Measurements from ENCODE around the gene ST8SIA1. TPM values are rescaled to one million over a fixed set of nuclear protein-coding genes. Genes with fewer than 3 reads are reported as not detected.

The ST8SIA1 gene
- total and polyA plus RNA-seq, 2 of the 8 experiments (the other 6 are each of a cell fraction or from before 2014, with no cell fraction given), result 1.9 to 4.4 TPM

DNA sequence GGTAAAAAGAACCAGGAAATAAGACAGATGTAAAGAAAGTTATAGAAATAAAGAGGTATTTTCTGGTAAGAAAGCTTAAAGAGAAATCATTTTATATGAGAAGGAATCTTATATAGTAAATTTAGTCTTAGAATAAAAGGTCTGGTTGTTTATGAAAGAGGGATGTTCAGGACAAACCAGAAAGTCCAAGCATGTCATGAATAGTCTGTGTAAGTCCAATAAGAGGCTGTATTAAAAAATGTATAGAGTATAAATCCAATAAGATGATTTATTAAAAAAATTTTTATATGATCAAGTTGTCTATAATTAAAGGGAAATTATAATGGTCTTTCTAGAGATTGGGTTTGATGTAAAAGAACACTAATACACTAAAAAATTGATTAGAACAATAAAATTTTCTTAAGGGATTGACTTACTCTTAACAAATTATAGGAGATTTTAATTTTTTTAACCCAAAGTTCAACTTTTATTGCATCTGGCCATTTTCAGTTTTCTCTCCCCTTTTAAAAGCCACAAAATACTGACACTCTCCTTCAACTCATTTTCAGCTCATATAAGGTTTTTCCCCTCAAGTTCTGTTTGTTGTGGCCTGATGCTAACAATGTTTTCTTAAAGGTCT lies 35.1 kb downstream of the ST8SIA1 start (continued):
- TF ChIP-seq, protein P1, sequence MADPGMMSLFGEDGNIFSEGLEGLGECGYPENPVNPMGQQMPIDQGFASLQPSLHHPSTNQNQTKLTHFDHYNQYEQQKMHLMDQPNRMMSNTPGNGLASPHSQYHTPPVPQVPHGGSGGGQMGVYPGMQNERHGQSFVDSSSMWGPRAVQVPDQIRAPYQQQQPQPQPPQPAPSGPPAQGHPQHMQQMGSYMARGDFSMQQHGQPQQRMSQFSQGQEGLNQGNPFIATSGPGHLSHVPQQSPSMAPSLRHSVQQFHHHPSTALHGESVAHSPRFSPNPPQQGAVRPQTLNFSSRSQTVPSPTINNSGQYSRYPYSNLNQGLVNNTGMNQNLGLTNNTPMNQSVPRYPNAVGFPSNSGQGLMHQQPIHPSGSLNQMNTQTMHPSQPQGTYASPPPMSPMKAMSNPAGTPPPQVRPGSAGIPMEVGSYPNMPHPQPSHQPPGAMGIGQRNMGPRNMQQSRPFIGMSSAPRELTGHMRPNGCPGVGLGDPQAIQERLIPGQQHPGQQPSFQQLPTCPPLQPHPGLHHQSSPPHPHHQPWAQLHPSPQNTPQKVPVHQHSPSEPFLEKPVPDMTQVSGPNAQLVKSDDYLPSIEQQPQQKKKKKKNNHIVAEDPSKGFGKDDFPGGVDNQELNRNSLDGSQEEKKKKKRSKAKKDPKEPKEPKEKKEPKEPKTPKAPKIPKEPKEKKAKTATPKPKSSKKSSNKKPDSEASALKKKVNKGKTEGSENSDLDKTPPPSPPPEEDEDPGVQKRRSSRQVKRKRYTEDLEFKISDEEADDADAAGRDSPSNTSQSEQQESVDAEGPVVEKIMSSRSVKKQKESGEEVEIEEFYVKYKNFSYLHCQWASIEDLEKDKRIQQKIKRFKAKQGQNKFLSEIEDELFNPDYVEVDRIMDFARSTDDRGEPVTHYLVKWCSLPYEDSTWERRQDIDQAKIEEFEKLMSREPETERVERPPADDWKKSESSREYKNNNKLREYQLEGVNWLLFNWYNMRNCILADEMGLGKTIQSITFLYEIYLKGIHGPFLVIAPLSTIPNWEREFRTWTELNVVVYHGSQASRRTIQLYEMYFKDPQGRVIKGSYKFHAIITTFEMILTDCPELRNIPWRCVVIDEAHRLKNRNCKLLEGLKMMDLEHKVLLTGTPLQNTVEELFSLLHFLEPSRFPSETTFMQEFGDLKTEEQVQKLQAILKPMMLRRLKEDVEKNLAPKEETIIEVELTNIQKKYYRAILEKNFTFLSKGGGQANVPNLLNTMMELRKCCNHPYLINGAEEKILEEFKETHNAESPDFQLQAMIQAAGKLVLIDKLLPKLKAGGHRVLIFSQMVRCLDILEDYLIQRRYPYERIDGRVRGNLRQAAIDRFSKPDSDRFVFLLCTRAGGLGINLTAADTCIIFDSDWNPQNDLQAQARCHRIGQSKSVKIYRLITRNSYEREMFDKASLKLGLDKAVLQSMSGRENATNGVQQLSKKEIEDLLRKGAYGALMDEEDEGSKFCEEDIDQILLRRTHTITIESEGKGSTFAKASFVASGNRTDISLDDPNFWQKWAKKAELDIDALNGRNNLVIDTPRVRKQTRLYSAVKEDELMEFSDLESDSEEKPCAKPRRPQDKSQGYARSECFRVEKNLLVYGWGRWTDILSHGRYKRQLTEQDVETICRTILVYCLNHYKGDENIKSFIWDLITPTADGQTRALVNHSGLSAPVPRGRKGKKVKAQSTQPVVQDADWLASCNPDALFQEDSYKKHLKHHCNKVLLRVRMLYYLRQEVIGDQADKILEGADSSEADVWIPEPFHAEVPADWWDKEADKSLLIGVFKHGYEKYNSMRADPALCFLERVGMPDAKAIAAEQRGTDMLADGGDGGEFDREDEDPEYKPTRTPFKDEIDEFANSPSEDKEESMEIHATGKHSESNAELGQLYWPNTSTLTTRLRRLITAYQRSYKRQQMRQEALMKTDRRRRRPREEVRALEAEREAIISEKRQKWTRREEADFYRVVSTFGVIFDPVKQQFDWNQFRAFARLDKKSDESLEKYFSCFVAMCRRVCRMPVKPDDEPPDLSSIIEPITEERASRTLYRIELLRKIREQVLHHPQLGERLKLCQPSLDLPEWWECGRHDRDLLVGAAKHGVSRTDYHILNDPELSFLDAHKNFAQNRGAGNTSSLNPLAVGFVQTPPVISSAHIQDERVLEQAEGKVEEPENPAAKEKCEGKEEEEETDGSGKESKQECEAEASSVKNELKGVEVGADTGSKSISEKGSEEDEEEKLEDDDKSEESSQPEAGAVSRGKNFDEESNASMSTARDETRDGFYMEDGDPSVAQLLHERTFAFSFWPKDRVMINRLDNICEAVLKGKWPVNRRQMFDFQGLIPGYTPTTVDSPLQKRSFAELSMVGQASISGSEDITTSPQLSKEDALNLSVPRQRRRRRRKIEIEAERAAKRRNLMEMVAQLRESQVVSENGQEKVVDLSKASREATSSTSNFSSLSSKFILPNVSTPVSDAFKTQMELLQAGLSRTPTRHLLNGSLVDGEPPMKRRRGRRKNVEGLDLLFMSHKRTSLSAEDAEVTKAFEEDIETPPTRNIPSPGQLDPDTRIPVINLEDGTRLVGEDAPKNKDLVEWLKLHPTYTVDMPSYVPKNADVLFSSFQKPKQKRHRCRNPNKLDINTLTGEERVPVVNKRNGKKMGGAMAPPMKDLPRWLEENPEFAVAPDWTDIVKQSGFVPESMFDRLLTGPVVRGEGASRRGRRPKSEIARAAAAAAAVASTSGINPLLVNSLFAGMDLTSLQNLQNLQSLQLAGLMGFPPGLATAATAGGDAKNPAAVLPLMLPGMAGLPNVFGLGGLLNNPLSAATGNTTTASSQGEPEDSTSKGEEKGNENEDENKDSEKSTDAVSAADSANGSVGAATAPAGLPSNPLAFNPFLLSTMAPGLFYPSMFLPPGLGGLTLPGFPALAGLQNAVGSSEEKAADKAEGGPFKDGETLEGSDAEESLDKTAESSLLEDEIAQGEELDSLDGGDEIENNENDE (IDR thresholded peaks at IDR 0.05; ENCODE audit: insufficient replicate concordance, low read length), result no peak
